Transverse colon (tissue), 3 donors: ENCODE results near the gene PROX2.

ENCODE experiments used
- POLR2A ChIP-seq: fragments of 450-650 bp; IDR thresholded peaks from one replicate; pipeline ENCODE4 v1.6.1; 2016; ENCODE audit warnings: antibody characterized with exemption, mild to moderate bottlenecking, moderate library complexity
- TF ChIP-seq, protein P1 (sequence below), 5 experiments: fragments of 200-600 bp in 3 of 5; fragments of 450-650 bp in 2 of 5; sonication (generic) in 3 of 5; IDR thresholded peaks; 1 replicate in 2 of 5; 2 replicates in 3 of 5; pipeline ENCODE4 v1.5.1; 2016 to 2017; ENCODE audit warnings: antibody characterized with exemption in 5 of 5, inconsistent platforms in 3 of 5, mild to moderate bottlenecking in 2 of 5, moderate library complexity in 1 of 5

DNA sequence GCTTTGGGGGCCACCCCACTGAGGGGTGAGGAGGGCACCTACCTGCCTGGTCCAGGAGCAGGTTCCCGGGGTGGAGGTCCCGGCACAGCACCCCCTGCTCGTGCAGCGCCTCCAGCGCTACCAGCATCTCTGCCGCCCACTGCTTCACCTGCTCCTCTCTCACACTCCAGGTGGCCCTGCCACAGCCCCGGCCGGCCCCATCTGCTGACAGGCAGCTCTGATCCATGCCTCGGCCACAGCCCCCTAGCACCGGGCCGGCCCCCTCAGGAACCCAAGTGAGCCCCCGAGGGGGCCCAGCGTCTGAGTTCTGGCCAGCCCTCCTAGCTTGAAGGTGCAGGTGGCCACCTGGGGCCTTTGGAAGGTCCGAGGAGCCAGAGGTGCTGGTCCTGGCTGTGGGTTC lies 33.6 kb upstream of the PROX2 start:
- TF ChIP-seq, protein P1, sequence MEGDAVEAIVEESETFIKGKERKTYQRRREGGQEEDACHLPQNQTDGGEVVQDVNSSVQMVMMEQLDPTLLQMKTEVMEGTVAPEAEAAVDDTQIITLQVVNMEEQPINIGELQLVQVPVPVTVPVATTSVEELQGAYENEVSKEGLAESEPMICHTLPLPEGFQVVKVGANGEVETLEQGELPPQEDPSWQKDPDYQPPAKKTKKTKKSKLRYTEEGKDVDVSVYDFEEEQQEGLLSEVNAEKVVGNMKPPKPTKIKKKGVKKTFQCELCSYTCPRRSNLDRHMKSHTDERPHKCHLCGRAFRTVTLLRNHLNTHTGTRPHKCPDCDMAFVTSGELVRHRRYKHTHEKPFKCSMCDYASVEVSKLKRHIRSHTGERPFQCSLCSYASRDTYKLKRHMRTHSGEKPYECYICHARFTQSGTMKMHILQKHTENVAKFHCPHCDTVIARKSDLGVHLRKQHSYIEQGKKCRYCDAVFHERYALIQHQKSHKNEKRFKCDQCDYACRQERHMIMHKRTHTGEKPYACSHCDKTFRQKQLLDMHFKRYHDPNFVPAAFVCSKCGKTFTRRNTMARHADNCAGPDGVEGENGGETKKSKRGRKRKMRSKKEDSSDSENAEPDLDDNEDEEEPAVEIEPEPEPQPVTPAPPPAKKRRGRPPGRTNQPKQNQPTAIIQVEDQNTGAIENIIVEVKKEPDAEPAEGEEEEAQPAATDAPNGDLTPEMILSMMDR (IDR thresholded peaks at IDR 0.05), result no peak
- no peak for TF ChIP-seq POLR2A
